ENCODE data around the gene SBF1.

DNA sequence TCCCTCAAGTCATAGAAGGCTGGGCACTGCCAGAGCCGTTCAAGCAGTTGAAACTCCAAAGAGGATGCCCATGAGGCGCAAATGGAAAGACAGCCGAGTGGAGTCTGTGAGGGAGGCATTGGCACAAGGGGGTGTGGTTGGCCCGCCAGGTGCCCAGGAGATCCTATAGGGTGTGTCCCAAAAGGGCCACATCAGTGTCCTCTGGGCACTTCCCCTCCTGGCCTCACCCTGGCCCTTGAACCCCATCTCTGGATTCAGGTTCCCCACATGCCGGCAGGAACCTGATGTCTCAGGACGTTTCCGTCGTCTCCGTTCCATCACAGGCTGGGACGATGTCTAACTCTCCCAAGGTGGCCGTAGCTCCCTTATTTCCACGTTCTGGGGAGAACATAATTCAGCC is 54.3 kb downstream of the SBF1 start:
- TF ChIP-seq CTCF (optimal IDR thresholded peaks at IDR 0.05 in 1 of 3, IDR thresholded peaks at IDR 0.05 in 1 of 3, conservative IDR thresholded peaks at IDR 0.05 in 1 of 3; ENCODE audit: extremely low read depth in 1 of 3, insufficient read depth in 2 of 3, low read length in 3 of 3) = no peak
- TF ChIP-seq EZH2 (IDR thresholded peaks at IDR 0.05; ENCODE audit: low read length) = no peak

All from keratinocyte (primary cell).